Fibroblast of peridontal ligament (primary cell): ENCODE data around the gene KLKB1.
"Not testable (repeated sequence)": the region's sequence is repeated elsewhere in the genome, so short reads cannot be mapped to it uniquely, and the experiment has no call there.

Experiments
- DNase-seq: peaks from one replicate; pipeline ENCODE4 v3.0.0-alpha.2; 2010; ENCODE audit errors: extremely low read depth

Gene KLKB1

DNA sequence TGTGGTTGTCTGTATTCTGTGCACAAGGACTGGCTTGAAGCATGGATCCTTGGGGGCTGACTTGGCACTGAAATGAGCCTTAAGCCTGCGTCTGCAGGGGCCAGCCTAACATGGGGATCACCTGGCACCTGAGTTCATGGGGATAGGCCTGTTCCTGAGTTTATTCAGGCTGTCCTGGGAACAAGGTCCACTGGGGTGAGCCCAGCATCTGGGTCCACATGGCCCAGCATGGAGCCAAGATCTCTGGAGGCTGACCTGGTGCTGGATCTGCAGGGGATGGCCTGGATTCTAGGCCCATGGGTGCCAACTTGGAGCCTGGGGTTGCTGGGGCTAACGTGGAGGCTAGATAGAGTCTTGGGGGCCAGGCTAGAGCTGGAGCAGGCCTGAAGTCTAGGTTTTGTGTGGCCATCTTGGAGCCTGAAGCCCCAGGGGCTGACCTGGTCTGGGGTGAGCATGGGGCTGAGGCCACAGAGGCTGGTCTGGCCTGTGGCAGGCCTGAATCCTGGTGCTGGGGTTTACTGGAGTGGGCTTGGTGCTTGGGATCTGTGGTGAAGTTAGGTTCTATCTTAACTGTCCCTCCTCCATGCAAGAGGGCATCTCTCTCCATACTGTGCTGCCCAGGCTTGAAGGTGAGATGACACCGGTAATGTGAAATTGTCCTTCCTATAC, 652 bp upstream of the KLKB1 start:
- DNase-seq: no peak

DNA sequence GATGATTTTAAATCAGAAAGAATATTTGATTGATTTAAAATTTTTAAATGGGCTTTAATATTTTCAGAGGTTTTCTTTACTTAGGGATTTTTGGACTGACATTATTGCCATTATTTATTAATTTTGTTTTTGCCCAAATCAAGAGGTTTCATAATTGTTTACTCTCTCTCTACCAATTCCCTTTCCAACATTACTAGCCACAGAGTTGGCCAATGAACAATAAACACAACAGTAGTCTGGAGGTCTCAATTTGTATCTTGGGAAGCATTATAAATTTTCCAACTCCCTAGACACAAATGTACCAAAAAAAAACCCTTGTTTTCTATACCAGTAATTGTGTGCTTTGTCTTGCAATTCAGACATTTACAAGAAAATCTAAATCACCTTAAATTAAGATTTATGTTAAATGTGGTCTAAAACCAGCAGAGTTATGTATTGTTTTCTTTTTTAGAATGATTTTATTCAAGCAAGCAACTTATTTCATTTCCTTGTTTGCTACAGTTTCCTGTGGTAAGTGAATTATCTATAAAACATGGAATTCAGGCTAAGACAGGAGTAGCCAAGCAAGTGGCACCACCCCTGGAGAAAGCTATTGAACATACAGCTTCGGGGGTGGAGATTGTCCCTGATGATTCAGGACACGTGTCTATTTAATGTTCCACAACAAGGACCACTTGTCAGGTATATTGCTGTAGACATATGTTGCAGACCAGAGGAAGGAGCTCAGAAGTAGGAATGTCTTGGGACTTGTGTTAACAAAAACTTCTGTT, 622 bp downstream of the KLKB1 start:
- peak; percentile 20 for DNase-seq

- peak; percentile 49 for DNase-seq
Observed at GRCh38 chr4:186228514-186228894, 1.2 kb downstream of the KLKB1 start.

DNA sequence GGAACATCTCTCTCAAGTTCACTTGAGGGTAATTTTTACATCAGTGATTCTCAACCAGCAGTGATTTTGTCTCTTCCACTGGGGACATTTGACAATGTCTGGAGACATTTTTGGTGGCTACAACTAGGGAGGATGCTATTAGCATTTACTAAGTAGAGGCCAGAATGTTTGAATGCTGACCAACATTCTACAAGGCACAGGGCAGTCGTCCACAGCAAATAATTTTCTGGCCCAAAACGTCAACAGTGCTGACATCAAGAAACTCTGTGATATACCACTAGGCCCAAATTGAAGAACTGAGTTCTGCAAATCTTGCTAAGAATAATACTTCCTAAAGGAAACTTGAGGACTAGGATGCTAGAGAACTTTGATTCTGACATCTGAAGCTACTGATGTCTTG, 7.1 kb downstream of the KLKB1 start:
- DNase-seq: no peak

DNA sequence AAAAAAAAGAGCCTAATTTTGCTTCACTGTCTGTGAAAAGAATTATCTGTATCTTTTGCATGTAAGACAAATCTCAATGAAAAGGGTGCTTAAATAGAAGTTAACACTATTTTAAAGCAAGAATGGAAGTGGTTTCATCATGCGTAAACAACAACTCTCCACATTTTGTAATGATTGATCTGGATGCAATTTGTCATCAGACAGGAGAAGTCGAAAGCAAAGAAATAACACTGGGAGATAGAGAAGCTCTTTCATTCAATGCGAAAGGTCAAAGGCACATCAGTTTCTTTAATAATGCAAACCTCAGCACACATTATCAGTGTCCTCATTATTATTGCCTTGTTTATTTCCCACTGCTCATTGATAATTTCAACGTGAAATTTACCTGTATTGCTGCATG, 8.8 kb downstream of the KLKB1 start:
- no peak for DNase-seq

GRCh38 chr4:186240452-186240847, 13.1 kb downstream of the KLKB1 start:
- no peak for DNase-seq

DNA sequence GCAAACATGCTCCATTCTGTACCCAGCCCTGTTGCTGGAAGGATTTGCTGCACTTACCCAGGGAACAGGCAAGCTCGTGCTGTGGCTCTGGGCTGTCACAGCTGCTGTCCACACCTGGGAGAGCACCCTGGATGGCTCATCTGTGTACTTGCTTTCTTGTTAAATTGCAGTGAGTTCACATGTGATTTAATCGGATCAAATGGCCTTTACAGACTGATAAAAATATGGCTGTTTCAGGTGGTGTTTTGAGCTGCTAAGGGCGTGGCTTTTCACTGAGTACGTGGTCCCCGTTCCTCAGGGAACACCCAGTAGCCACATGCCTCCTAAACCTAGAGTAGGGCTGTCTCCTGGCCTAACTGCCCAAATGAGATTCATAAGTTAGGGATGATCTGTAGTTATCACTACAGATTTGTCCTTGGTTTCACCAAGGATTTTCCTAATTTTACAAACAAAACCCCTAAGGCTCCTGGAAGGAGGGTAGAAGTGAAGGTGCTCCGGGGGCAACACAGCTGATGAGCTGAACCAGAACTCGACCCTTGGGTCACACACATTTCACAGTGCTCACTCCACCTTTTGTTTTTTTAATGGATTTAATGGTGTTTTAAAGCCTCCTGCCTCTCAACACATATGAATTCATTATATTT, 13.7 kb downstream of the KLKB1 start:
- DNase-seq: no peak

- DNase-seq: no peak
Observed at GRCh38 chr4:186241616-186242015, 14.3 kb downstream of the KLKB1 start.

DNA sequence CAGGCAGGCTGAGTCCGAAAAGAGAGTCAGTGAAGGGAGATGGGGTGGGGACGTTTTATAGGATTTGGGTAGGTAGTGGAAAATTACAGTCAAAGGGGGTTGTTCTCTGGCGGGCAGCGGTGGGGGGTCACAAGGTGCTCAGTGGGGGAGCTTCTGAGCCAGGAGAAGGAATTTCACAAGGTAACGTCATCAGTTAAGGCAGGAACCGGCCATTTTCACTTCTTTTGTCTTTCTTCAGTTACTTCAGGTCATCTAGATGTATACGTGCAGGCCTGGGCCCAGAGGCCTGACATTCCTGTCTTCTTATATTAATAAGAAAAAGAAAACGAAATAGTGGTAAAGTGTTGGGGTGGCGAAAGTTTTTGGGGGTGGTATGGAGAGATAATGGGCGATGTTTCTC, 14.7 kb downstream of the KLKB1 start:
- not testable (repeated sequence) for DNase-seq

GRCh38 chr4:186243331-186243730, 16.0 kb downstream of the KLKB1 start:
- no peak for DNase-seq

GRCh38 chr4:186244835-186245234, 17.5 kb downstream of the KLKB1 start:
- DNase-seq: no peak

GRCh38 chr4:186247062-186247752, 19.9 kb downstream of the KLKB1 start:
- not testable (repeated sequence) for DNase-seq

DNA sequence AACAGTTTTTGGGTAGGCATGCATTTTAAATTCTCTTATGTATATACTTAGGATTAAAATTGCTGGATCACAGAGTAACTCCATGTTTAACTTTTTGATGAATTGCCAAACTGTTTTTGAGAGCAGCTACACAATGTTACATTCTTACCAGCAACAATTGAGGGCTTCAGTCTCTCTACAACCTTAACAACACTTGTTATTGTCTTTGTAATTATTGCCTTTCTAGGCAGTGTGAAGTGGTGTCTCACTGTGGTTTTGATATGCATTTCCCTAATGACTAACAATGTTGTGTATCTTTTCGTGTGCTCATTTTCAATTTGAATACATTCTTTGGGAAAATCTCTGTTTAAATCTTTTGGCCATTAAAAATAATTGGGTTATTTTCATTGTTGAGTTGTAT, 21.3 kb downstream of the KLKB1 start:
- no peak for DNase-seq

- peak; percentile 73 for DNase-seq
Observed at GRCh38 chr4:186249785-186250754, 22.8 kb downstream of the KLKB1 start.

DNA sequence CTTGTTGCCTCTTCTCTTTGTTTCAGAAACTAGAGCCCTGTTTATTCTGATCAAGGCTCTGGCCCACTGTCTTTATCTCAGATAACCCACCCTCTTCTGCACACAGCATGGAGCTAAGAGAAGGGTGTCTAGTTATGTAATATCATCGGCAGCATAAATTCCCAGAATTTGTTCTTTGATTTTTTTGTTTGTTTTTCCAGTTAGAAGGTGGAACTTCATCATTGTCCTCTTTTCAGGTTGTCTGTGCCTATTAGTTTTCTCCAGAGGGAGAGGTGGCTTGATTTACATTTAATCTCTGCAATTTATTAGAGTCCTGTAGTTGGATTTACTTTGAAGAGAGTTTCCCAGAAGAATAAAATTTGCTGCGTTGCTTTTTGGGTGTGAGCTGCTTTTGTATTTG, 23.5 kb downstream of the KLKB1 start:
- DNase-seq: no peak

GRCh38 chr4:186255122-186255521, 27.8 kb downstream of the KLKB1 start:
- DNase-seq: no peak

DNA sequence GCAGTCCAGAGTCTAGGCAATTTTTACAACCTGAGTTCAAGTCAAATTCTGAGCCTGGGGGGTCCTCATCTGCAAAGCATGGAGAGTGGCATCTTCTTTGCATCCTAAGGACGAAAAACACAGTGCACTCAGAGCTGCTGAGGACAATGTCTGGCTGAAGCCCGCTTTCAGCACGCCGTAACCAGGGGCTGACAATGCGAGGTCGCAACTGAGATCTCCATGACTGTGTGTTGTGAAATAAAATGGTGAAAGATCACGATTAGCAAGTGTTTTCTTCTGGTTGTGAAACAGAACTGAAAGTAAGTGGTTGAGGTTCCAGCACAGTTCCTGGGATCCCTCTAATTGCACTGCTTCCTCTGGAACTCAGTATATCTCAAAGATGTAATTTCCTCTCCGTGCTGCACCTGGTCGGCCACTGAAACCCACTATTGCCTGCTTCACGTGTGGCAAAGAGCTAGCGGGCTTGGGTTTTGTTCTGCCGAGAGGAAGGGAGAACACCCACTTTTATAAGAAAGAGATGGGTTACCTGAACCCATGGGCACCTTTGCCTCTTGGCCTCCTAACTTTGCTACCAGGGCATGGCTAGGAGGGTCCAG, 31.0 kb downstream of the KLKB1 start:
- no peak for DNase-seq

DNA sequence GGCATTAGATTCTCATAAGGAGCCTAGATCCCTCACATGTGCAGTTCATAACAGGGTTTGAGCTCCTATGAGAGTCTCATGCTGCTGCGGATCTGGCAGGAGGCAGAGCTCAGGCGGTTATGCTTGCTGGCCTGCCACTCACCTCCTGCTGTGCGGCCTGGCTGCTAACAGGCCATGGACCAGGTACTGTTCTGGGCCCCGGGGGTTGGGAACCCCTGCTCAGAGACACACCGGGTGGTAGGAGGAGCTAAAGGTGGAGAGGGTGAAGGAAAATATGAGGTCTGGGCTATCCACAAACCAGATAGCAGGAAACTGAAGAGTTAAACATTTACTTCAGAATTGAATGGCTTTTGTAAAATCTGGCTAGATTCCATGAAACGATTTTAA, 32.8 kb downstream of the KLKB1 start:
- DNase-seq: no peak

DNA sequence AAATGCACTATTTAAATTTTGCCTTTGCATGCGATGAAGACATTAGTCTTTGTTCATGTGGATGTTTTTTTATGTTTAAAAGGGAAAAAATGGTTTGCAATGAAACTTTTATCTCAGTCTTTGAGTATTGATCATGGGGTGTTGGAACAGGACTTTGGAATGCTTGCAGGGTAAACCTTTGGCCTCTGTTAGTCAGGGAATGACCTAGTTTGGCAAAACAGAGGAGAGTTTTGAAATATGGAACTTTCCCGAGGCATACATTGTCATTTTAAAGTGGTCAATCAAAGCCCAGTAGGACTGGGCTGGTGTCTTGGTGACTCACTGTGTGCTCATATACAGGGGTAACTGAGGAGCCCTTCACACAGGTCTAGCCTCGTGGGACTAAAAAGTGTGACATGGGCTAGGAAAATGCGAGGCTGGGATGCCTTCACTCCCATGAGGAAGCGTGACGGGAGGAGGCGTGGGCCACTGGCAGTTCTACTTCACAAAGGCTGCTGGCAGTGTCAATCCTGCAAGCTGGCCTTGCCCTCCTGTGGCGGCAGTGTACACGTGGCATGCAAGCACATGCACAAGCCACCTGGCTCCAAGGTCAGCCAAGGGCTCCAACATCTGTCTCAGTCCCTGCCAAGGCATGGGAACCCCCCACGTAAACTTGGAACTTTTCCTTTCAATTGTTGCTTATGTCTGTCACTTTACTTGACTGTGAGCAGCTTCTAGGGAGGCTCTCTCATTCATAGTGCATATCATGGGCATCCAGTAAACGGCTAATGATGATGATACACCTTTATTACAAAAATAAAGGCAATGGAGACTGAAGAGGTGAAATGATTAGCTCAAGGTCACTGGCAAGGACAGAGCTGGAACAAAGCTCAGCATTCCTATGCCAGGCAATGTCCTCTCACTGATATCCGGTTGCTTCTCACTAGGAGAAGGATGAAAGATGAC, 33.5 kb downstream of the KLKB1 start:
- DNase-seq: peak; percentile 34

GRCh38 chr4:186264660-186265059, 37.4 kb downstream of the KLKB1 start:
- no peak for DNase-seq
